GM12878 (cell line): Measurements from ENCODE around the gene TEX54. TPM values are rescaled to one million over a fixed set of nuclear protein-coding genes. Genes with fewer than 3 reads are reported as not detected.
A peak's percentile ranks its signal among the peaks of the same experiment; 100 is the strongest.

Experiments
- ATAC-seq: fragments of 200-7000 bp; cut with Tn5 transposase; 3 replicates; pipeline ENCODE4 v1.9.1; 2020; ENCODE audit warnings: mild to moderate bottlenecking, moderate library complexity
- BruUV-seq: library from RNA; stranded (reverse); fragments of 400-500 nt; replicated peaks from 2 replicates; lab custom pipeline; 2021; lab: Mats Ljungman, UMichigan
- CTCF ChIA-PET: fragments of 300-600 bp; sonication (Branson Sonifier 250); formaldehyde crosslinking; extraction: SDS; loops from one replicate; lab custom pipeline; 2021; ENCODE audit warnings: inconsistent platforms; lab: Yijun Ruan, JAX
- POLR2A ChIA-PET: fragments of 350-600 bp; formaldehyde crosslinking; extraction: SDS; loops from one replicate; lab custom pipeline; 2021; ENCODE audit warnings: inconsistent platforms; lab: Charles Lee
- RAD21 ChIA-PET: fragments of 300-600 bp; sonication (Branson Sonifier 250); formaldehyde crosslinking; loops from one replicate; lab custom pipeline; 2023; ENCODE audit warnings: antibody characterized with exemption; ENCODE audit not compliant: unreplicated experiment; lab: Charles Lee
- SMC1A ChIA-PET: fragments of 300-600 bp; sonication (Branson Sonifier 250); formaldehyde crosslinking; loops from one replicate; lab custom pipeline; 2023; ENCODE audit not compliant: unreplicated experiment, uncharacterized antibody; lab: Charles Lee
- DNase-seq: peaks from one replicate; pipeline ENCODE4 v3.0.0-alpha.2; 2011; ENCODE audit warnings: low read depth, low spot score
- FAIRE-seq: peaks from 3 replicates; lab custom pipeline; 2011; peaks lifted over from hg19 to GRCh38; lab: Jason Lieb, UNC
- H2AFZ ChIP-seq: 2 replicates; pipeline ENCODE4 v1.6.0; 2011; ENCODE audit warnings: low read depth, low read length, control low read depth; ENCODE audit not compliant: control insufficient read depth
- H3K27ac ChIP-seq: 2 replicates; pipeline ENCODE4 v1.5.1; 2011; ENCODE audit warnings: control low read depth; ENCODE audit not compliant: control insufficient read depth, insufficient read depth
- H3K27me3 ChIP-seq, 2 experiments: replicated peaks in 1 of 2; 2 replicates each; pipeline versions ENCODE4 v1.6.0 to v1.6.1; 2011; ENCODE audit warnings: low read length in 1 of 2; ENCODE audit not compliant: control insufficient read depth in 2 of 2, insufficient read depth in 2 of 2
- H3K36me3 ChIP-seq, 2 experiments: 2 replicates each; pipeline ENCODE4 v1.5.1; 2011; ENCODE audit warnings: low read length in 1 of 2; ENCODE audit not compliant: control insufficient read depth in 2 of 2, insufficient read depth in 2 of 2
- H3K4me1 ChIP-seq: 2 replicates; pipeline ENCODE4 v1.6.1; 2011; ENCODE audit warnings: mild to moderate bottlenecking, low read length, moderate library complexity, mixed read lengths; ENCODE audit not compliant: control insufficient read depth, insufficient read depth
- H3K4me2 ChIP-seq: 2 replicates; pipeline ENCODE4 v1.6.0; 2011; ENCODE audit warnings: control low read depth; ENCODE audit not compliant: control insufficient read depth, insufficient read depth
- H3K4me3 ChIP-seq: fragments of 200-600 bp; sonication (generic); 2 replicates; pipeline ENCODE4 v1.5.1; 2016
- H3K79me2 ChIP-seq: 2 replicates; pipeline ENCODE4 v1.6.0; 2011; ENCODE audit warnings: low read length; ENCODE audit not compliant: control insufficient read depth, insufficient read depth
- H3K9ac ChIP-seq: 2 replicates; pipeline ENCODE4 v1.8.0; 2011; ENCODE audit warnings: low read length, control low read depth, mixed read lengths; ENCODE audit not compliant: control insufficient read depth, insufficient read depth
- H3K9me3 ChIP-seq: replicated peaks from 3 replicates; pipeline ENCODE4 v1.5.1; 2011; ENCODE audit warnings: mild to moderate bottlenecking, low read length; ENCODE audit not compliant: control insufficient read depth, insufficient read depth
- H4K20me1 ChIP-seq: 2 replicates; pipeline ENCODE4 v1.6.0; 2011; ENCODE audit not compliant: control insufficient read depth, insufficient read depth
- CBFB ChIP-seq: IDR thresholded peaks from 2 replicates; pipeline ENCODE4 v1.6.1; 2016; ENCODE audit warnings: antibody characterized with exemption, low read depth
- DPF2 ChIP-seq: fragments of 450-650 bp; IDR thresholded peaks from 2 replicates; pipeline ENCODE4 v1.6.1; 2017; ENCODE audit warnings: mild to moderate bottlenecking
- ELK1 ChIP-seq: IDR thresholded peaks from 2 replicates; pipeline ENCODE4 v1.6.1; 2012; ENCODE audit warnings: low read depth, low read length, improper control_type of control experiment
- ETV6 ChIP-seq, 2 experiments: fragments of 450-650 bp in 1 of 2; IDR thresholded peaks in 1 of 2; conservative IDR thresholded peaks in 1 of 2; 2 replicates each; pipeline ENCODE4 v1.6.1; 2014; ENCODE audit warnings: antibody characterized with exemption in 1 of 2, borderline replicate concordance in 1 of 2, low read depth in 1 of 2, mild to moderate bottlenecking in 1 of 2, moderate library complexity in 1 of 2
- IKZF2 ChIP-seq, 2 experiments: fragments of 450-650 bp; IDR thresholded peaks; 2 replicates each; pipeline ENCODE4 v1.6.1; 2017; ENCODE audit warnings: mild to moderate bottlenecking in 2 of 2, moderate library complexity in 2 of 2
- MTA2 ChIP-seq: fragments of 450-650 bp; IDR thresholded peaks from 2 replicates; pipeline ENCODE4 v1.6.1; 2016; ENCODE audit warnings: low read depth, mild to moderate bottlenecking, moderate library complexity
- NBN ChIP-seq: fragments of 450-650 bp; IDR thresholded peaks from 2 replicates; pipeline ENCODE4 v1.6.1; 2016
- NFIC ChIP-seq: IDR thresholded peaks from 2 replicates; pipeline ENCODE4 v1.6.1; 2012; ENCODE audit warnings: low read depth, mild to moderate bottlenecking, inconsistent platforms, low read length, moderate library complexity
- PKNOX1 ChIP-seq: fragments of 450-650 bp; IDR thresholded peaks from 2 replicates; pipeline ENCODE4 v1.6.1; 2016; ENCODE audit warnings: mild to moderate bottlenecking
- POLR2A ChIP-seq: IDR thresholded peaks from 2 replicates; pipeline ENCODE4 v1.6.1; 2011; ENCODE audit warnings: low read depth, mild to moderate bottlenecking, low read length
- RELA ChIP-seq: fragments of 450-650 bp; IDR thresholded peaks from 2 replicates; pipeline ENCODE4 v1.8.0; 2014; ENCODE audit warnings: borderline replicate concordance; ENCODE audit not compliant: partially characterized antibody
- SUPT20H ChIP-seq: IDR thresholded peaks from 2 replicates; pipeline ENCODE4 v1.6.1; 2011; ENCODE audit warnings: low read depth, mild to moderate bottlenecking, low read length, moderate library complexity, borderline replicate concordance; ENCODE audit not compliant: control insufficient read depth
- USF2 ChIP-seq: IDR thresholded peaks from 2 replicates; pipeline ENCODE4 v1.6.1; 2011; ENCODE audit warnings: low read depth, low read length, improper control_type of control experiment, borderline replicate concordance
- ZZZ3 ChIP-seq: IDR thresholded peaks from 2 replicates; pipeline ENCODE4 v1.6.1; 2011; ENCODE audit warnings: low read depth; ENCODE audit not compliant: control insufficient read depth, insufficient read length
- WGBS: methylation state at CpG from one replicate; pipeline ENCODE4 v1.1.6; 2016; ENCODE audit warnings: low lambda C conversion rate; ENCODE audit not compliant: insufficient replicate concordance, insufficient coverage; ENCODE audit errors: missing lambda C conversion rate; 5-methylcytosine and 5-hydroxymethylcytosine counted together
- in situ Hi-C: fragments of 300-500 bp; cut with MboI; formaldehyde crosslinking; loops from 9 replicates; pipeline ENCODE4 v1.14.3; 2018; ENCODE audit warnings: mixed read lengths
- intact Hi-C: fragments of 100-400 bp; cut with micrococcal nuclease; formaldehyde crosslinking; loops from one replicate; pipeline ENCODE4 v1.14.2; 2022; ENCODE audit not compliant: unreplicated experiment
- polyA plus RNA-seq, 11 experiments: library from polyadenylated mRNA; depleted of rRNA in 4 of 11; unstranded in 6 of 11; stranded (reverse) in 5 of 11; fragments of >200 nt; fragmentation: Nextera tagmentation in 4 of 11; fragmentation: Illumina TruSeq in 1 of 11; extraction: Ambion mirVana in 4 of 11; extraction: Trizol in 1 of 11; gene quantifications; 1 replicate in 1 of 11; 2 replicates in 10 of 11; pipeline versions ENCODE4 v1.2.1 to v1.2.3, GENCODE V29; 2011 to 2016; ENCODE audit warnings: inconsistent platforms in 2 of 11, missing spikeins in 2 of 11, low read depth in 1 of 11
- total RNA-seq, 4 experiments: library from RNA; depleted of rRNA in 3 of 4; stranded (reverse); fragments of >200 nt in 3 of 4; fragmentation: Illumina TruSeq in 1 of 4; extraction: Trizol in 1 of 4; gene quantifications; 2 replicates each; pipeline versions ENCODE4 v1.2.1 to v1.2.3, GENCODE V29; 2013 to 2021

TEX54 gene
- total and polyA plus RNA-seq, 10 of the 15 experiments (the other 5 are each of a cell fraction or from before 2014, with no cell fraction given) = 0.38 to 0.68 (median 0.51) TPM; not detected in 7

- peak; percentile 27 for FAIRE-seq
- WGBS = under 1% methylated on average over 52 of the region's 58 CpGs
- peaks cover 14 to 27% of the 10 kb centered on the region in 2 experiments for H3K36me3 ChIP-seq
- TF ChIP-seq RELA (peak; percentile 13), ELK1 (peak; percentile 48; the same call in 1 of the 2 replicates), DPF2 (peak; percentile 43), MTA2 (no peak), USF2 (no peak), ZZZ3 (no peak), IKZF2 (IDR thresholded peaks at IDR 0.05) (no peak), ETV6 (conservative IDR thresholded peaks at IDR 0.05 in 1 of 2, IDR thresholded peaks at IDR 0.05 in 1 of 2; ENCODE audit: borderline replicate concordance in 1 of 2, low read depth in 1 of 2) (no peak), POLR2A (peak; percentile 98), PKNOX1 (0 out of 2 replicates have a peak, but pooled peaks have one; percentile 34), NFIC (no peak), NBN (no peak), CBFB (0 out of 2 replicates have a peak, but pooled peaks have one; percentile 49), SUPT20H (no peak)
Measured at GRCh38 chr11:62791501-62792201, 41.0 kb downstream of the TEX54 start, which contains the start of gene TMEM223. TSS of gene TMEM223 (minus strand) at chr11:62792006. CDS start at chr11:62791994, 12 bp downstream.

More at GRCh38 chr11:62791501-62792201, 41.0 kb downstream of the TEX54 start, which contains the start of gene TMEM223:
- no TSS peak for BruUV-seq
- DNase-seq (no peak), ATAC-seq (peak; percentile 90)
- Histone ChIP-seq H3K79me2 (peaks cover 37% of the 10 kb centered on the region), H3K27ac (peak within 1 kb of the TSS; percentile 63), H3K4me1 (peaks cover 11% of the 10 kb centered on the region), H4K20me1 (no peaks in the 10 kb centered on the region), H3K27me3 (no peaks in the 10 kb centered on the region), H3K9me3 (no peaks in the 10 kb centered on the region), H3K4me2 (peak within 1 kb of the TSS; percentile 88), H2AFZ (peak within 1 kb of the TSS; percentile 71; the same call in 1 of the 2 replicates), H3K4me3 (peak within 1 kb of the TSS; percentile 84), H3K9ac (peak within 1 kb of the TSS; percentile 76)
- ChIA-PET POLR2A (interaction anchor here (0.6 to 6.0 kb wide), 10 partner anchors 12 to 230 kb away, joined by 3 to 44 read pairs (median 4); partner anchors contain the start of genes NXF1, POLR2G, STX5 and TEX54), CTCF (interaction anchor here (0.9 to 6.6 kb wide), 7 partner anchors 8 to 90 kb away, joined by 3 to 68 read pairs (median 4); partner anchors contain the start of gene SLC3A2), SMC1A (interaction anchor here (0.8 to 1.0 kb wide), 2 partner anchors 40 to 66 kb away, joined by 3 to 4 read pairs; no protein-coding TSS in a partner anchor), RAD21 (interaction anchor here (0.6 to 1.3 kb wide), 4 partner anchors 17 to 169 kb away, joined by 3 read pairs; partner anchors contain the start of gene STX5)
- intact Hi-C loops = no loop called here
- in situ Hi-C loops = no loop called here
